NCI-H2107 (cell line): ENCODE results near the gene TRIO.

ENCODE experiments used
- DNase-seq: peaks from one replicate; lab custom pipeline; 2025; lab: John Stamatoyannopoulos, UW

Gene TRIO

GRCh38 chr5:14247054-14247386 is 103.9 kb downstream of the TRIO start:
- DNase-seq = no peak

GRCh38 chr5:14249258-14250082 is 106.3 kb downstream of the TRIO start:
- no peak for DNase-seq

- DNase-seq = peak; percentile 89
Measured at GRCh38 chr5:14250084-14250695, 107.0 kb downstream of the TRIO start.

- no peak for DNase-seq
Measured at GRCh38 chr5:14250748-14251701, 107.9 kb downstream of the TRIO start.

- no peak for DNase-seq
Measured at GRCh38 chr5:14251733-14252132, 108.6 kb downstream of the TRIO start.

GRCh38 chr5:14252793-14253192 is 109.7 kb downstream of the TRIO start:
- DNase-seq = no peak

GRCh38 chr5:14254686-14255085 is 111.5 kb downstream of the TRIO start:
- DNase-seq = no peak

GRCh38 chr5:14256026-14256690 is 113.0 kb downstream of the TRIO start:
- DNase-seq = no peak

GRCh38 chr5:14256756-14257393 is 113.7 kb downstream of the TRIO start:
- no peak for DNase-seq

- peak; percentile 82 for DNase-seq
Measured at GRCh38 chr5:14257995-14258403, 114.9 kb downstream of the TRIO start.

- DNase-seq = no peak
Measured at GRCh38 chr5:14258840-14259239, 115.7 kb downstream of the TRIO start.

- DNase-seq = no peak
Measured at GRCh38 chr5:14260637-14261036, 117.5 kb downstream of the TRIO start.

- no peak for DNase-seq
Measured at GRCh38 chr5:14261235-14261634, 118.1 kb downstream of the TRIO start.

GRCh38 chr5:14261856-14262611 is 118.9 kb downstream of the TRIO start:
- DNase-seq = no peak

GRCh38 chr5:14263113-14263512 is 120.0 kb downstream of the TRIO start:
- no peak for DNase-seq

- DNase-seq = peak; percentile 65
Measured at GRCh38 chr5:14263699-14264098, 120.6 kb downstream of the TRIO start.

- peak; percentile 96 for DNase-seq
Measured at GRCh38 chr5:14264605-14265316, 121.6 kb downstream of the TRIO start.

GRCh38 chr5:14265570-14265969 is 122.4 kb downstream of the TRIO start:
- no peak for DNase-seq

- DNase-seq = no peak
Measured at GRCh38 chr5:14266171-14266570, 123.0 kb downstream of the TRIO start.

- no peak for DNase-seq
Measured at GRCh38 chr5:14266686-14267085, 123.5 kb downstream of the TRIO start.
